Activated T-cell treated with anti-CD3 and anti-CD28 coated beads for 1 hour (primary cell): ENCODE measurements around the gene SPAG9.

Experiments used
- DNase-seq: peaks from one replicate; pipeline ENCODE4 v3.0.0-alpha.2; 2020; ENCODE audit warnings: low read depth

SPAG9 gene

GRCh38 chr17:50938821-50939541 is 181.7 kb downstream of the SPAG9 start:
- no peak for DNase-seq

GRCh38 chr17:50935996-50936266 is 184.7 kb downstream of the SPAG9 start:
- no peak for DNase-seq

GRCh38 chr17:50935221-50935995 is 185.3 kb downstream of the SPAG9 start:
- no peak for DNase-seq

GRCh38 chr17:50934672-50935220 is 185.9 kb downstream of the SPAG9 start:
- no peak for DNase-seq

- DNase-seq: no peak
Observed at GRCh38 chr17:50934161-50934560, 186.5 kb downstream of the SPAG9 start.

- DNase-seq: peak; percentile 26
Observed at GRCh38 chr17:50931144-50931908, 189.3 kb downstream of the SPAG9 start.

- DNase-seq: no peak
Observed at GRCh38 chr17:50928646-50929045, 192.0 kb downstream of the SPAG9 start.

GRCh38 chr17:50927287-50927686 is 193.4 kb downstream of the SPAG9 start:
- DNase-seq: no peak

- no peak for DNase-seq
Observed at GRCh38 chr17:50926523-50926922, 194.1 kb downstream of the SPAG9 start.

GRCh38 chr17:50925296-50925891 is 195.3 kb downstream of the SPAG9 start:
- no peak for DNase-seq

- no peak for DNase-seq
Observed at GRCh38 chr17:50924800-50925199, 195.9 kb downstream of the SPAG9 start.

GRCh38 chr17:50924300-50924699 is 196.4 kb downstream of the SPAG9 start:
- no peak for DNase-seq

GRCh38 chr17:50923611-50924010 is 197.1 kb downstream of the SPAG9 start:
- DNase-seq: no peak

- DNase-seq: no peak
Observed at GRCh38 chr17:50922721-50923405, 197.8 kb downstream of the SPAG9 start.

GRCh38 chr17:50922107-50922506 is 198.6 kb downstream of the SPAG9 start:
- DNase-seq: no peak

GRCh38 chr17:50920891-50921586 is 199.6 kb downstream of the SPAG9 start:
- no peak for DNase-seq

- DNase-seq: no peak
Observed at GRCh38 chr17:50920041-50920410, 200.6 kb downstream of the SPAG9 start.

GRCh38 chr17:50919321-50920040 is 201.2 kb downstream of the SPAG9 start:
- DNase-seq: peak; percentile 66

GRCh38 chr17:50918933-50919296 is 201.8 kb downstream of the SPAG9 start:
- DNase-seq: no peak
